A549 (cell line): ENCODE results near the gene TNIK. TPM values are rescaled to one million over a fixed set of nuclear protein-coding genes. Genes with fewer than 3 reads are reported as not detected.

Experiments
- ATAC-seq, 2 experiments: fragments of 200-7000 bp in 1 of 2; fragments of >200 bp in 1 of 2; cut with Nextera tagmentation in 1 of 2; cut with Tn5 transposase in 1 of 2; 3 replicates each; pipeline versions ENCODE4 v1.8.0 to v1.9.1; 2018 to 2020; ENCODE audit warnings: mild to moderate bottlenecking in 1 of 2, moderate library complexity in 1 of 2
- CTCF ChIA-PET: fragments of 300-600 bp; sonication (Branson Sonifier 250); formaldehyde crosslinking; extraction: SDS; loops from one replicate; lab custom pipeline; 2021; ENCODE audit warnings: antibody characterized with exemption, inconsistent platforms; lab: Yijun Ruan, JAX
- POLR2A ChIA-PET: fragments of 350-600 bp; formaldehyde crosslinking; extraction: SDS; loops from one replicate; lab custom pipeline; 2021; ENCODE audit warnings: antibody characterized with exemption, inconsistent platforms; lab: Yijun Ruan, JAX
- DNase-seq, 2 experiments: peaks; one replicate each; pipeline versions ENCODE4 v3.0.0 to v3.0.0-alpha.2; 2011 to 2016; ENCODE audit warnings: low read depth in 1 of 2, low spot score in 1 of 2
- FAIRE-seq: peaks from 2 replicates; lab custom pipeline; 2011; peaks lifted over from hg19 to GRCh38; lab: Jason Lieb, UNC
- H3K27ac ChIP-seq, 2 experiments: fragments of >200 bp; sonication (Bioruptor Twin); formaldehyde crosslinking; 3 replicates each; pipeline ENCODE4 v1.5.1; 2016 to 2017
- H3K4me1 ChIP-seq: fragments of >200 bp; sonication (Bioruptor Twin); formaldehyde crosslinking; 3 replicates; pipeline ENCODE4 v1.6.1; 2016
- H3K4me2 ChIP-seq: fragments of >200 bp; sonication (Bioruptor Twin); formaldehyde crosslinking; 3 replicates; pipeline ENCODE4 v1.6.1; 2016
- H3K4me3 ChIP-seq: fragments of >200 bp; sonication (Bioruptor Twin); formaldehyde crosslinking; 3 replicates; pipeline ENCODE4 v1.5.1; 2016
- H3K9me3 ChIP-seq: fragments of >200 bp; sonication (Bioruptor Twin); formaldehyde crosslinking; 3 replicates; pipeline ENCODE4 v1.6.1; 2016
- CBX2 ChIP-seq: fragments of 200-600 bp; sonication (generic); IDR thresholded peaks from 2 replicates; pipeline ENCODE4 v1.6.1; 2016; ENCODE audit warnings: low read depth, mild to moderate bottlenecking, borderline replicate concordance
- CHD2 ChIP-seq: fragments of 150-350 bp; IDR thresholded peaks from 2 replicates; pipeline ENCODE4 v1.6.1; 2014; ENCODE audit warnings: low read length; ENCODE audit not compliant: partially characterized antibody
- EHF ChIP-seq: fragments of 250-450 bp; sonication (Bioruptor Pico); IDR thresholded peaks from 2 replicates; pipeline ENCODE4 v1.5.0; 2020; ENCODE audit warnings: mild to moderate bottlenecking
- FOXS1 ChIP-seq: fragments of 250-450 bp; sonication (Bioruptor Pico); IDR thresholded peaks from 2 replicates; pipeline ENCODE4 v1.5.0; 2020; ENCODE audit warnings: mild to moderate bottlenecking, moderate library complexity
- HDAC2 ChIP-seq: fragments of 200-600 bp; sonication (generic); IDR thresholded peaks from 2 replicates; pipeline ENCODE4 v1.6.1; 2016
- HEYL ChIP-seq: fragments of 250-450 bp; sonication (Bioruptor Pico); IDR thresholded peaks from 2 replicates; pipeline ENCODE4 v1.8.0; 2021; ENCODE audit warnings: mild to moderate bottlenecking, moderate library complexity
- HOXB13 ChIP-seq: fragments of 250-450 bp; sonication (Bioruptor Pico); IDR thresholded peaks from 2 replicates; pipeline ENCODE4 v1.5.0; 2020; ENCODE audit warnings: low read depth, mild to moderate bottlenecking, moderate library complexity
- JUN ChIP-seq, 2 experiments: fragments of >200 bp; sonication (Bioruptor Twin); formaldehyde crosslinking; IDR thresholded peaks; 2 replicates in 1 of 2; 3 replicates in 1 of 2; pipeline ENCODE4 v1.6.1; 2016 to 2017
- JUNB ChIP-seq: fragments of >200 bp; sonication (Bioruptor Twin); formaldehyde crosslinking; IDR thresholded peaks from 2 replicates; pipeline ENCODE4 v1.6.1; 2016
- MAZ ChIP-seq: fragments of 150-350 bp; IDR thresholded peaks from 2 replicates; pipeline ENCODE4 v1.6.1; 2014; ENCODE audit warnings: antibody characterized with exemption, low read depth, low read length, borderline replicate concordance
- MYC ChIP-seq: IDR thresholded peaks from 2 replicates; pipeline ENCODE4 v1.6.1; 2012; ENCODE audit warnings: mild to moderate bottlenecking, inconsistent platforms, low read length, improper control_type of control experiment, borderline replicate concordance
- NR3C1 ChIP-seq: fragments of >200 bp; sonication (Bioruptor Twin); formaldehyde crosslinking; IDR thresholded peaks from 3 replicates; pipeline ENCODE4 v1.6.1; 2017
- POLR2A ChIP-seq: IDR thresholded peaks from 2 replicates; pipeline ENCODE4 v1.6.1; 2012; ENCODE audit warnings: mild to moderate bottlenecking, low read length
- POLR2AphosphoS2 ChIP-seq: conservative IDR thresholded peaks from 2 replicates; pipeline ENCODE4 v1.6.1; 2012; ENCODE audit warnings: low read length, improper control_type of control experiment, inconsistent platforms
- RCOR1 ChIP-seq: fragments of 150-350 bp; IDR thresholded peaks from 2 replicates; pipeline ENCODE4 v1.6.1; 2014; ENCODE audit warnings: antibody characterized with exemption, low read length, low read depth
- SMC3 ChIP-seq: fragments of >200 bp; sonication (Bioruptor Twin); formaldehyde crosslinking; IDR thresholded peaks from 3 replicates; pipeline ENCODE4 v1.6.1; 2018; ENCODE audit warnings: inconsistent platforms
- TFCP2L1 ChIP-seq: fragments of 250-450 bp; sonication (Bioruptor Pico); IDR thresholded peaks from 2 replicates; pipeline ENCODE4 v1.5.0; 2021; ENCODE audit warnings: mild to moderate bottlenecking
- ZC3H11A ChIP-seq: fragments of 450-650 bp; IDR thresholded peaks from 2 replicates; pipeline ENCODE4 v1.6.1; 2014; ENCODE audit warnings: antibody characterized with exemption, mild to moderate bottlenecking
- ZNF302 ChIP-seq: fragments of 250-450 bp; sonication (Bioruptor Pico); IDR thresholded peaks from 2 replicates; pipeline ENCODE4 v1.9.0; 2021; ENCODE audit warnings: inconsistent platforms, mild to moderate bottlenecking, moderate library complexity
- WGBS: methylation state at CpG from one replicate; pipeline ENCODE4 v1.1.6; 2017; ENCODE audit errors: missing lambda C conversion rate; 5-methylcytosine and 5-hydroxymethylcytosine counted together
- polyA plus RNA-seq, 4 experiments: library from polyadenylated mRNA; depleted of rRNA in 3 of 4; stranded (reverse); fragments of >200 nt; fragmentation: RNase III in 1 of 4; extraction: RNeasy Plus Mini Kit Qiagen cat#74134 plus additional on column Dnase treatment in 1 of 4; gene quantifications; 2 replicates in 3 of 4; 3 replicates in 1 of 4; pipeline ENCODE4 v1.2.3, GENCODE V29; 2011 to 2017
- TF ChIP-seq, protein P1 (sequence below): fragments of 150-350 bp; IDR thresholded peaks from 2 replicates; pipeline ENCODE4 v1.6.1; 2014; ENCODE audit warnings: low read depth, mild to moderate bottlenecking, low read length
- TF ChIP-seq, protein P2 (sequence below): fragments of 450-650 bp; IDR thresholded peaks from 2 replicates; pipeline ENCODE4 v1.6.1; 2014; ENCODE audit warnings: antibody characterized with exemption
- TF ChIP-seq, protein P3 (sequence below): fragments of >200 bp; sonication (Bioruptor Twin); formaldehyde crosslinking; IDR thresholded peaks from 3 replicates; pipeline ENCODE4 v1.6.1; 2016
- TF ChIP-seq, protein P4 (sequence below): fragments of 250-450 bp; sonication (Bioruptor Pico); IDR thresholded peaks from 2 replicates; pipeline ENCODE4 v1.5.0; 2020; ENCODE audit warnings: low read depth, mild to moderate bottlenecking, moderate library complexity

Gene TNIK
- polyA plus RNA-seq, 2 of the 4 experiments (the other 2 are of a cell fraction) = 1.6 to 1.8 TPM

DNA sequence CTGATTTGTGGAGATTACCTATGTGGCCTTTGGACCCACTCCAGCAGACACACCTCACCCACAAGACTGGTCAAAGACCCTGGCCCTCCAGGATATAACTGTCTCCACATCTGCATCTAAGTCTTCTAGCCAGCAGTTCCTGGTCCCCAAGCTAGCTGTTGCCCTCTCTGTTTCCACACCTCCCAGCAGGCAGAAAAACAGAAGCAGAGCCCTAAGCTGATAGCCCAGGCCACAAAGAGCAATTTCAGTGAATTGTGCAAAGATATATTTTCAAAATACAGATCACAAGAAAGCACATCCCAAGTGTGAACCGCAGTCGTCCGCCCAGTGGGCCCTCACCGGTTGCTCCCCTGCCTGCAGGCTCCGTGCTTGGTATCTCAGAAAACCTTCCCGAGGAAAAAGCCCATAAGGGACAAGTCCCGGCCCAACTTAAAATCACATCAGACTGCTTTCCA lies 2.6 kb downstream of the TNIK start:
- FAIRE-seq = no peak
- POLR2A ChIA-PET = no interaction called here
- TF ChIP-seq MAZ (no peak), POLR2A (no peak), HEYL (CRISPR knock-in tag) (no peak), EHF (CRISPR knock-in tag) (no peak), ZNF302 (no peak), TFCP2L1 (CRISPR knock-in tag) (no peak)
- TF ChIP-seq, protein P1, sequence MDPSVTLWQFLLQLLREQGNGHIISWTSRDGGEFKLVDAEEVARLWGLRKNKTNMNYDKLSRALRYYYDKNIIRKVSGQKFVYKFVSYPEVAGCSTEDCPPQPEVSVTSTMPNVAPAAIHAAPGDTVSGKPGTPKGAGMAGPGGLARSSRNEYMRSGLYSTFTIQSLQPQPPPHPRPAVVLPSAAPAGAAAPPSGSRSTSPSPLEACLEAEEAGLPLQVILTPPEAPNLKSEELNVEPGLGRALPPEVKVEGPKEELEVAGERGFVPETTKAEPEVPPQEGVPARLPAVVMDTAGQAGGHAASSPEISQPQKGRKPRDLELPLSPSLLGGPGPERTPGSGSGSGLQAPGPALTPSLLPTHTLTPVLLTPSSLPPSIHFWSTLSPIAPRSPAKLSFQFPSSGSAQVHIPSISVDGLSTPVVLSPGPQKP = no peak
- H3K4me3 ChIP-seq = no peak overlapping the region
- H3K9me3 ChIP-seq = no peaks in the 10 kb centered on the region
- no peak for DNase-seq
- H3K4me2 ChIP-seq = no peak overlapping the region
- ATAC-seq = no peak
- H3K4me1 ChIP-seq = 0 out of 3 replicates have a peak, but pooled peaks cover 6% of the 10 kb centered on the region
- CTCF ChIA-PET = no interaction called here
- 96% methylated on average over 7 of the region's 7 CpGs for WGBS
- H3K27ac ChIP-seq = no peak overlapping the region

DNA sequence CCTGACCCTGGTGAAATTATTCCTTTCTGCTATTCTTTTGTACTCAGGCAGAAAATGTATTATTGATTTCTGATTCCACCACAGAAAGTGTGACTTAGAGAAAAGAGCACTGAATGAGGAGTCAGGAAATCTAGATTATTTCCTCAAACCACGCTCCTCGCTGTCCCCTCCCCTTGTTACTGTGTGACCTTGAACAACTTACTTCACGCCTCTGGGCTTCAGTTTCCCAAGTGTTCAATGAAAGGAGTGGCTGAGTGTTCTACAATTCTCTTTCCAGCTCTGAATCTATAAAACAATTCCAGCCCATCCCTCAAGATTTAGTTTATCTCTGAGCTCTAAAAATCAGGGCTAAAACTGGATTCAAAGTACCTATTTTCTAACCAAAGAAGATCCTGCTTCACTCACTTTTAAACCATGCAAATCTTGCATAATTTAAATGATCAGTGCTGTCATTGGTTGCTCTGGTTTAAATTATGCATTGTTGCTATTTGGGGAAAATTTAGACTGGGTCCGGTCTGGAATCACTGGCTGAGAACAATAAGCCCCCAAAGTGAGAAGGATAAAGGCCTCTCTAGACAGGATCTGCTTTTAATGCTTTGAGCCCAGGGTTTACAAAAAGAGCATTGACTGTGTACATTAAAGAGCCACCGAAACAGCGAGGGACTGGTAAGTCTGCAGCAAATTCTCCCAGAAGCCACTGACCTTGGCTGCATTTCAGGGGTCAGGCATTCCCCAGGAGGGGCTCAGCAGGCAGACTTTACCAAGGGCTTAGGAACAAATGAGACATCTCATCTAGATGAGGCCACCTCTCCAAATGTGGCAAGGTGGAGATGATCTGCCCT lies 3.2 kb downstream of the TNIK start:
- no peak for FAIRE-seq
- WGBS = 87% methylated on average over 6 of the region's 6 CpGs

DNA sequence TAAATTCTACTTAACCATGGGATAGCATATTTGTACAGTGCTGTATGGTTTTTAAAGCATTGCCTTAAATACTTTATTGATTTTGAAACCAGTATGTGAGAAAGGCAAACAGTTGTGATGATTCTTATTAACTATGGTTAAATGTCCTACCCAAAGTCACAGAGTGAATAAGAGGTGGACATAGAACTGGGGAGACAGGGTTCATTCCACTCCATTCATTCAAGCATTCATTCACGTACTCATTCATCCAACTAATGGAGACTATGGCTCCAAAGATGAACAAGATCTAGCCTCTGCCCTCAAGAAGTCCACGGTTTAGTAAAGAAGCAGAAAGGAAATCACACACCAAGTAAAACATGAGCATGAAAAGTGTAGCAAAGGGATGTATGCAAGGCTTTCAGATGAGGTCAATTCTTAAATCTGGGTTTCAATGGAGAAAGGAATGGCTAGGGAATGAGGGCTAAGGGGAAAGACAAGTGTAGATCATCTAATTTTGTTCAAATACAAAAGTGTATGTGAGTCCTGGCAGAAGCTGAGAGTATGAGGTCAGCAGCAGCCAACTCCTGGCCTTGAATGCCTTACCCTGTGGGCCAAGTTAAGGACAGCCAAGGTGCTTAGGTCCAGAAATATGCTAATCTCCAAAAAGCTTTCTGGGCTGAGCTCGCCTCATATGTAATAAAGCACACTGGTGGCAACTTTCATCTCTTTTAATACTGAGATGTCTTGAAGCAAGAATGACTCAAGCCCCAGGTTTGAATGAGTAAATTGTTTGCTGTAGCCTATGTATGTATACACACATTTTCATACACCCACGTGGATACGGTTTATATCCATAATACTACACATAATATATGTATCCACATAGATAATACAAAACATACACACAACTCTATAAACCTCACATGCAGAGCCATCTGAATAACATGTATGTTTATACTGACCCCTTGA lies 4.3 kb downstream of the TNIK start:
- ChIA-PET POLR2A (no interaction called here), CTCF (no interaction called here)
- no peak for FAIRE-seq
- 32% methylated on average over 5 of the region's 5 CpGs for WGBS
- Histone ChIP-seq H3K4me1 (no peaks in the 10 kb centered on the region), H3K4me3 (no peak overlapping the region), H3K9me3 (no peaks in the 10 kb centered on the region), H3K27ac (no peak overlapping the region), H3K4me2 (no peak overlapping the region)
- ATAC-seq = no peak
- no peak for DNase-seq
- TF ChIP-seq CBX2 (no peak), JUN (IDR thresholded peaks at IDR 0.05) (no peak), HOXB13 (CRISPR knock-in tag) (no peak), CHD2 (no peak), SMC3 (no peak), MYC (no peak), TFCP2L1 (CRISPR knock-in tag) (no peak), HDAC2 (no peak), FOXS1 (CRISPR knock-in tag) (no peak), ZC3H11A (no peak), RCOR1 (no peak)
- TF ChIP-seq, protein P2, sequence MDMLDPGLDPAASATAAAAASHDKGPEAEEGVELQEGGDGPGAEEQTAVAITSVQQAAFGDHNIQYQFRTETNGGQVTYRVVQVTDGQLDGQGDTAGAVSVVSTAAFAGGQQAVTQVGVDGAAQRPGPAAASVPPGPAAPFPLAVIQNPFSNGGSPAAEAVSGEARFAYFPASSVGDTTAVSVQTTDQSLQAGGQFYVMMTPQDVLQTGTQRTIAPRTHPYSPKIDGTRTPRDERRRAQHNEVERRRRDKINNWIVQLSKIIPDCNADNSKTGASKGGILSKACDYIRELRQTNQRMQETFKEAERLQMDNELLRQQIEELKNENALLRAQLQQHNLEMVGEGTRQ = no peak
- TF ChIP-seq, protein P3, sequence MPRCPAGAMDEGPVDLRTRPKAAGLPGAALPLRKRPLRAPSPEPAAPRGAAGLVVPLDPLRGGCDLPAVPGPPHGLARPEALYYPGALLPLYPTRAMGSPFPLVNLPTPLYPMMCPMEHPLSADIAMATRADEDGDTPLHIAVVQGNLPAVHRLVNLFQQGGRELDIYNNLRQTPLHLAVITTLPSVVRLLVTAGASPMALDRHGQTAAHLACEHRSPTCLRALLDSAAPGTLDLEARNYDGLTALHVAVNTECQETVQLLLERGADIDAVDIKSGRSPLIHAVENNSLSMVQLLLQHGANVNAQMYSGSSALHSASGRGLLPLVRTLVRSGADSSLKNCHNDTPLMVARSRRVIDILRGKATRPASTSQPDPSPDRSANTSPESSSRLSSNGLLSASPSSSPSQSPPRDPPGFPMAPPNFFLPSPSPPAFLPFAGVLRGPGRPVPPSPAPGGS = no peak
- TF ChIP-seq, protein P4, sequence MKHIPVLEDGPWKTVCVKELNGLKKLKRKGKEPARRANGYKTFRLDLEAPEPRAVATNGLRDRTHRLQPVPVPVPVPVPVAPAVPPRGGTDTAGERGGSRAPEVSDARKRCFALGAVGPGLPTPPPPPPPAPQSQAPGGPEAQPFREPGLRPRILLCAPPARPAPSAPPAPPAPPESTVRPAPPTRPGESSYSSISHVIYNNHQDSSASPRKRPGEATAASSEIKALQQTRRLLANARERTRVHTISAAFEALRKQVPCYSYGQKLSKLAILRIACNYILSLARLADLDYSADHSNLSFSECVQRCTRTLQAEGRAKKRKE (CRISPR knock-in tag) = no peak

More for the DNA sequence above, 3.2 kb downstream of the TNIK start:
- DNase-seq (no peak), ATAC-seq (no peak)
- CTCF ChIA-PET = no interaction called here
- Histone ChIP-seq H3K4me3 (no peak overlapping the region), H3K4me1 (0 out of 3 replicates have a peak, but pooled peaks cover 6% of the 10 kb centered on the region), H3K27ac (no peak overlapping the region), H3K9me3 (no peaks in the 10 kb centered on the region), H3K4me2 (no peak overlapping the region)
- POLR2A ChIA-PET = no interaction called here
- no peak for TF ChIP-seq ZNF302
- no peak for TF ChIP-seq NR3C1
- no peak for TF ChIP-seq POLR2AphosphoS2
- TF ChIP-seq ZC3H11A = no peak
- TF ChIP-seq CHD2 = no peak
- no peak for TF ChIP-seq JUNB
- TF ChIP-seq, protein P2 = no peak
- TF ChIP-seq, all 56 proteins: peak for 0
